H1 (cell line): ENCODE results near the gene TACSTD2. TPM values are rescaled to one million over a fixed set of nuclear protein-coding genes. Genes with fewer than 3 reads are reported as not detected.

ENCODE experiments used
- CTCF ChIA-PET: fragments of 300-600 bp; sonication (Branson Sonifier 250); formaldehyde crosslinking; loops from one replicate; lab custom pipeline; 2021; ENCODE audit not compliant: partially characterized antibody; lab: Charles Lee
- POLR2A ChIA-PET: fragments of 300-600 bp; sonication (Branson Sonifier 250); formaldehyde crosslinking; loops from one replicate; lab custom pipeline; 2021; ENCODE audit warnings: inconsistent platforms; ENCODE audit not compliant: partially characterized antibody; lab: Charles Lee
- DNase-seq, 2 experiments: peaks; one replicate each; pipeline versions ENCODE4 v3.0.0 to v3.0.0-alpha.2; 2010 to 2022; ENCODE audit warnings: low spot score in 2 of 2, low read depth in 1 of 2, mixed read lengths in 1 of 2
- FAIRE-seq: peaks from 2 replicates; lab custom pipeline; 2011; peaks lifted over from hg19 to GRCh38; lab: Jason Lieb, UNC
- H2AFZ ChIP-seq: 2 replicates; pipeline ENCODE4 v1.8.1; 2012; ENCODE audit warnings: low read length, inconsistent platforms
- H2AK5ac ChIP-seq: 2 replicates; pipeline ENCODE4 v1.6.1; 2013; ENCODE audit warnings: low read depth, low read length
- H2BK120ac ChIP-seq: replicated peaks from 2 replicates; pipeline ENCODE3; 2013; ENCODE audit warnings: low read depth, low read length, inconsistent platforms
- H2BK12ac ChIP-seq: 2 replicates; pipeline ENCODE4 v1.6.1; 2013; ENCODE audit warnings: low read depth, low read length
- H2BK15ac ChIP-seq: 2 replicates; pipeline ENCODE4 v1.6.1; 2013; ENCODE audit warnings: low read length
- H2BK20ac ChIP-seq: 2 replicates; pipeline ENCODE4 v1.6.1; 2013; ENCODE audit warnings: low read length
- H2BK5ac ChIP-seq: 2 replicates; pipeline ENCODE4 v1.6.1; 2013; ENCODE audit warnings: low read depth, low read length
- H3K14ac ChIP-seq: 2 replicates; pipeline ENCODE4 v1.6.1; 2013; ENCODE audit warnings: inconsistent platforms; ENCODE audit not compliant: insufficient read length
- H3K18ac ChIP-seq: 2 replicates; pipeline ENCODE4 v1.6.1; 2013; ENCODE audit warnings: low read length; ENCODE audit errors: extremely low read depth
- H3K23ac ChIP-seq: 2 replicates; pipeline ENCODE4 v1.6.1; 2013; ENCODE audit warnings: inconsistent platforms; ENCODE audit not compliant: insufficient read length
- H3K23me2 ChIP-seq: 2 replicates; pipeline ENCODE4 v1.6.1; 2013; ENCODE audit warnings: low read depth, low read length
- H3K27ac ChIP-seq: 2 replicates; pipeline ENCODE4 v1.6.1; 2011; ENCODE audit warnings: low read depth, low read length, inconsistent platforms
- H3K27me3 ChIP-seq, 4 experiments: replicated peaks in 1 of 4; 1 replicate in 1 of 4; 2 replicates in 3 of 4; pipeline versions ENCODE4 v1.6.1 to v1.8.1; 2011 to 2013; ENCODE audit warnings: low read length in 3 of 4, mild to moderate bottlenecking in 3 of 4, inconsistent platforms in 2 of 4, mixed read lengths in 2 of 4, moderate library complexity in 1 of 4; ENCODE audit not compliant: control insufficient read depth in 3 of 4, insufficient read depth in 3 of 4; ENCODE audit errors: extremely low read depth in 1 of 4
- H3K36me3 ChIP-seq, 4 experiments: 2 replicates each; pipeline versions ENCODE4 v1.6.1 to v1.8.1; 2011 to 2013; ENCODE audit warnings: mild to moderate bottlenecking in 4 of 4, low read length in 3 of 4, moderate library complexity in 2 of 4, control low read depth in 1 of 4, inconsistent platforms in 1 of 4; ENCODE audit not compliant: insufficient read depth in 4 of 4, control insufficient read depth in 2 of 4
- H3K4ac ChIP-seq: replicated peaks from 2 replicates; pipeline ENCODE3; 2013; ENCODE audit warnings: low read length, low read depth, mixed read lengths, inconsistent platforms; ENCODE audit not compliant: insufficient read length
- H3K4me1 ChIP-seq, 4 experiments: replicated peaks in 1 of 4; 1 replicate in 1 of 4; 2 replicates in 3 of 4; pipeline versions ENCODE4 v1.6.1 to v1.8.1; 2011 to 2013; ENCODE audit warnings: low read length in 3 of 4, inconsistent platforms in 2 of 4, mixed read lengths in 1 of 4; ENCODE audit not compliant: insufficient read depth in 4 of 4, control insufficient read depth in 3 of 4
- H3K4me2 ChIP-seq, 2 experiments: 2 replicates each; pipeline versions ENCODE4 v1.6.1 to v1.8.1; 2011 to 2013; ENCODE audit warnings: low read depth in 2 of 2, low read length in 2 of 2, control low read depth in 1 of 2, inconsistent platforms in 1 of 2, mild to moderate bottlenecking in 1 of 2; ENCODE audit not compliant: insufficient read depth in 1 of 2
- H3K4me3 ChIP-seq, 4 experiments: fragments of 200-600, 300-600 bp in 1 of 4; sonication (generic), shearing (Covaris generic), sonication (Bioruptor Twin) in 1 of 4; 2 replicates each; pipeline versions ENCODE4 v1.5.1 to v1.8.1; 2011 to 2016; ENCODE audit warnings: low read length in 4 of 4, low read depth in 3 of 4, control low read depth in 2 of 4, inconsistent platforms in 2 of 4, mild to moderate bottlenecking in 2 of 4, mixed read lengths in 1 of 4, moderate library complexity in 1 of 4; ENCODE audit not compliant: insufficient read depth in 2 of 4; ENCODE audit errors: extremely low read depth in 1 of 4
- H3K56ac ChIP-seq: replicated peaks from 2 replicates; pipeline ENCODE3; 2013; ENCODE audit warnings: low read depth, mild to moderate bottlenecking, mixed read lengths, low read length, inconsistent platforms; ENCODE audit not compliant: insufficient read length
- H3K79me1 ChIP-seq: 2 replicates; pipeline ENCODE4 v1.6.1; 2013; ENCODE audit warnings: low read depth, low read length, control low read depth
- H3K79me2 ChIP-seq, 2 experiments: 2 replicates each; pipeline versions ENCODE4 v1.6.1 to v1.8.1; 2012 to 2013; ENCODE audit warnings: low read length in 2 of 2, mild to moderate bottlenecking in 2 of 2, inconsistent platforms in 1 of 2; ENCODE audit not compliant: insufficient read depth in 2 of 2, control insufficient read depth in 1 of 2
- H3K9ac ChIP-seq, 4 experiments: replicated peaks in 1 of 4; 1 replicate in 1 of 4; 2 replicates in 3 of 4; pipeline versions ENCODE4 v1.6.1 to v1.8.1; 2011 to 2013; ENCODE audit warnings: low read depth in 3 of 4, low read length in 3 of 4, control low read depth in 2 of 4, mild to moderate bottlenecking in 2 of 4, moderate library complexity in 2 of 4, inconsistent platforms in 1 of 4; ENCODE audit errors: extremely low read depth in 1 of 4
- H3K9me3 ChIP-seq, 2 experiments: 2 replicates each; pipeline versions ENCODE4 v1.6.1 to v1.8.1; 2012 to 2013; ENCODE audit warnings: mild to moderate bottlenecking in 2 of 2, moderate library complexity in 2 of 2, control low read depth in 1 of 2, inconsistent platforms in 1 of 2, low read depth in 1 of 2, low read length in 1 of 2, mixed read lengths in 1 of 2; ENCODE audit not compliant: insufficient read depth in 2 of 2
- H4K20me1 ChIP-seq, 2 experiments: replicated peaks in 1 of 2; 2 replicates each; pipeline versions ENCODE3 to v1.8.1; 2011 to 2013; ENCODE audit warnings: inconsistent platforms in 2 of 2, low read length in 2 of 2, mild to moderate bottlenecking in 1 of 2; ENCODE audit not compliant: insufficient read depth in 2 of 2, control insufficient read depth in 1 of 2
- H4K5ac ChIP-seq: 2 replicates; pipeline ENCODE4 v1.6.1; 2013; ENCODE audit warnings: low read length, low read depth, mixed read lengths, inconsistent platforms; ENCODE audit not compliant: insufficient read length
- H4K8ac ChIP-seq: 2 replicates; pipeline ENCODE4 v1.8.0; 2013; ENCODE audit warnings: mild to moderate bottlenecking, moderate library complexity, low read length, inconsistent platforms; ENCODE audit not compliant: insufficient read depth; ENCODE audit errors: extremely low read depth
- H4K91ac ChIP-seq: replicated peaks from 2 replicates; pipeline ENCODE3; 2013; ENCODE audit warnings: low read length, mixed read lengths, inconsistent platforms; ENCODE audit not compliant: insufficient read length
- CHD2 ChIP-seq: IDR thresholded peaks from 2 replicates; pipeline ENCODE4 v1.6.1; 2012; ENCODE audit warnings: low read length, improper control_type of control experiment
- HDAC6 ChIP-seq: IDR thresholded peaks from one replicate; pipeline ENCODE4 v1.7.1; 2012; ENCODE audit warnings: low read depth, mild to moderate bottlenecking, inconsistent platforms, low read length, moderate library complexity
- POLR2A ChIP-seq, 2 experiments: IDR thresholded peaks; 1 replicate in 1 of 2; 2 replicates in 1 of 2; pipeline ENCODE4 v1.6.1; 2011; ENCODE audit warnings: low read depth in 2 of 2, low read length in 2 of 2, mild to moderate bottlenecking in 2 of 2; ENCODE audit errors: control extremely low read depth in 1 of 2
- RFX5 ChIP-seq: IDR thresholded peaks from 2 replicates; pipeline ENCODE4 v1.6.1; 2011; ENCODE audit warnings: low read depth, low read length, improper control_type of control experiment, borderline replicate concordance
- SRF ChIP-seq: IDR thresholded peaks from 2 replicates; pipeline ENCODE4 v1.6.1; 2011; ENCODE audit warnings: mild to moderate bottlenecking, low read depth, low read length, moderate library complexity
- WGBS, 2 experiments: shearing (Covaris generic) in 1 of 2; methylation state at CpG; one replicate each; pipeline versions ENCODE4 v1.1.6 to v1.1.7; 2013 to 2015; ENCODE audit warnings: low lambda C conversion rate in 2 of 2, mixed read lengths in 2 of 2, inconsistent platforms in 1 of 2, low coverage in 1 of 2, missing lambda C conversion rate in 1 of 2; ENCODE audit not compliant: insufficient replicate concordance in 2 of 2, insufficient coverage in 1 of 2, insufficient read length in 1 of 2; ENCODE audit errors: extremely low coverage in 1 of 2, missing lambda C conversion rate in 1 of 2; 5-methylcytosine and 5-hydroxymethylcytosine counted together
- polyA plus RNA-seq, 7 experiments: library from polyadenylated mRNA; depleted of rRNA in 3 of 7; stranded (reverse) in 5 of 7; unstranded in 2 of 7; fragments of >200 nt in 5 of 7; fragments of 200-250 nt in 2 of 7; gene quantifications; 1 replicate in 5 of 7; 2 replicates in 1 of 7; 4 replicates in 1 of 7; pipeline versions ENCODE4 v1.2.1 to v1.2.3, GENCODE V29; 2011 to 2013; ENCODE audit warnings: missing spikeins in 2 of 7, mixed read lengths in 2 of 7
- total RNA-seq: library from RNA; stranded (reverse); fragmentation: NEBNext Ultra II Directional; extraction: Animal tissue kit (Norgen Biotek cat#: 25700); gene quantifications from 2 replicates; pipeline ENCODE4 v1.2.1, GENCODE V29; 2021

The TACSTD2 gene
- total and polyA plus RNA-seq, 2 of the 8 experiments (the other 6 are each of a cell fraction or from before 2014, with no cell fraction given) = 0.76 to 0.85 TPM

DNA sequence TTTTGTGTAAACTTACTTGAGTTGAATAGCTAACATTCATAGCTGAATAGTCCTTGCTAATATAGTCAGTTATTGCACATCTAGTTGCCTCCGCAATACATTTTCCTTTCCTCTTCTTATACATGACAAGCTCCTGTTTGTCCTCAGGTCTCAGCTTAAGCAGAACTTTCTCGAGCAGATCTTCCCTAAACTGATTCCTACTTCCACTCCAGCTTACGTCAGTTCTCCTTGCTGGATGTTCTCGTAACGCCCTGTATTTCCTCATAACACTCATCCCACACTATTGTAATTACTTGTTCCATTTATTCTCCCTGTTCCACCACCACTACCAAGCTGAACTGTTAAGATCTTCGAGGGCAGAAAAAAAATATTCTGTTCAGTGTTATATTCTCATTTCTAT, 15.4 kb downstream of the TACSTD2 start:
- DNase-seq = no peak
- Histone ChIP-seq H3K56ac (no peak overlapping the region), H3K9ac (no peak overlapping the region), H3K14ac (no peak overlapping the region), H3K23me2 (no peaks in the 10 kb centered on the region), H2BK20ac (no peak overlapping the region), H2BK5ac (no peak overlapping the region), H2AK5ac (no peak overlapping the region), H3K4me3 (no peak overlapping the region), H3K4me1 (no peaks in the 10 kb centered on the region; a peak in 1 of 7 replicates), H2BK12ac (no peak overlapping the region), H3K23ac (no peak overlapping the region), H3K27ac (no peak overlapping the region), H3K27me3 (no peaks in the 10 kb centered on the region), H4K91ac (no peak overlapping the region), H3K4me2 (no peak overlapping the region), H4K20me1 (no peaks in the 10 kb centered on the region), H2AFZ (no peak overlapping the region), H2BK15ac (no peak overlapping the region), H3K9me3 (peaks cover 0 to 4% of the 10 kb centered on the region in 2 experiments; a peak in 1 of 4 replicates)
- POLR2A ChIA-PET = no interaction called here
- WGBS, 2 experiments = 76% methylated on average over 6 of the region's 6 CpGs; no CpG with 5 or more reads in 1 of the 2 experiments
- TF ChIP-seq CHD2 = no peak
- TF ChIP-seq HDAC6 = no peak
- no peak for TF ChIP-seq POLR2A (IDR thresholded peaks at IDR 0.05; ENCODE audit: control extremely low read depth in 1 of 2, low read depth in 2 of 2, low read length in 2 of 2)
- TF ChIP-seq RFX5 = no peak
- no peak for TF ChIP-seq SRF
- TF ChIP-seq, all 59 proteins: peak for 0
- Histone ChIP-seq H4K5ac (no peak overlapping the region), H3K4ac (no peak overlapping the region), H2BK120ac (no peak overlapping the region), H3K79me2 (no peaks in the 10 kb centered on the region), H4K8ac (no peak overlapping the region), H3K36me3 (no peaks in the 10 kb centered on the region), H3K18ac (no peak overlapping the region), H3K79me1 (no peaks in the 10 kb centered on the region)
- CTCF ChIA-PET = interaction anchor here (1.4 kb wide), 1 partner anchor 90 kb away, joined by 6 read pairs; no protein-coding TSS in a partner anchor
- no peak for FAIRE-seq
